T-helper 1 cell treated with Interleukin-12 subunit alpha and Interleukin-12 subunit beta and Interleukin-4 antibody, amounts not matched to agents 30 ng/mL and 1 ng/mL, for 36 hours (primary cell): ENCODE results near the gene CORO1C. TPM values are rescaled to one million over a fixed set of nuclear protein-coding genes. Genes with fewer than 3 reads are reported as not detected.

Experiments used
- total RNA-seq: library from RNA; stranded (reverse); gene quantifications from 2 replicates; pipeline ENCODE4 v1.2.3, GENCODE V29; 2022

Gene CORO1C
- total RNA-seq, 1 donor from 2014 or later, result 35.4 TPM

Other genes starting within 250 kb of the CORO1C start
- gene FICD, start 216.2 kb downstream of the CORO1C start, total RNA-seq, result 11.0 and 12.1 TPM in 2 replicates
- gene SART3, start 170.3 kb downstream of the CORO1C start, total RNA-seq, result 79.0 and 87.3 TPM in 2 replicates
- gene ISCU, start 168.9 kb downstream of the CORO1C start, total RNA-seq, result 71.4 and 77.2 TPM in 2 replicates
- gene TMEM119, start 133.4 kb downstream of the CORO1C start, total RNA-seq, result 0.54 and 0.96 TPM in 2 replicates
- 239 and 251 TPM in 2 replicates for gene SELPLG, start 97.6 kb downstream of the CORO1C start, total RNA-seq
- gene SSH1, start 126.1 kb upstream of the CORO1C start, total RNA-seq, result 27.4 and 29.1 TPM in 2 replicates
- not detected in 2 replicates for gene DAO, start 148.6 kb upstream of the CORO1C start, total RNA-seq